HG03064 (cell line): ENCODE data around the gene AIF1.
A peak's percentile ranks its signal among the peaks of the same experiment; 100 is the strongest.

ENCODE experiments used
- ATAC-seq: cut with Tn5 transposase; IDR thresholded peaks from one replicate; pipeline ENCODE4 v1.9.1; 2021; ENCODE audit warnings: low read depth; ENCODE audit not compliant: unreplicated experiment

AIF1 gene

GRCh38 chr6:31614684-31615578 is at the start of gene AIF1:
AIF1 (plus strand) TSS chr6:31615234; CDS start chr6:31615330, 96 bp downstream.
- no peak for ATAC-seq

- ATAC-seq, result no peak
These were observed 47.3 kb upstream of the AIF1 start for GRCh38 chr6:31567531-31568370.

- ATAC-seq, result peak; percentile 49
These were observed 46.5 kb upstream of the AIF1 start for GRCh38 chr6:31568537-31568961.

GRCh38 chr6:31569861-31570536 is 45.0 kb upstream of the AIF1 start:
- ATAC-seq, result no peak

GRCh38 chr6:31572041-31572911 is 42.8 kb upstream of the AIF1 start, which contains the start of gene LTA:
LTA (plus strand) TSS chr6:31572289; CDS start chr6:31572743, 454 bp downstream.
- peak; percentile 37 for ATAC-seq

GRCh38 chr6:31573239-31574105 is 41.6 kb upstream of the AIF1 start:
- no peak for ATAC-seq

- ATAC-seq, result no peak
These were observed 40.6 kb upstream of the AIF1 start for GRCh38 chr6:31574106-31575061.

GRCh38 chr6:31575335-31575901 is 39.6 kb upstream of the AIF1 start, which contains the start of gene TNF:
TNF (plus strand) TSS chr6:31575565; CDS start chr6:31575742, 177 bp downstream.
- no peak for ATAC-seq

- no peak for ATAC-seq
These were observed 38.9 kb upstream of the AIF1 start for GRCh38 chr6:31575952-31576685.

GRCh38 chr6:31576897-31577578 is 38.0 kb upstream of the AIF1 start:
- no peak for ATAC-seq

GRCh38 chr6:31577579-31577966 is 37.5 kb upstream of the AIF1 start:
- ATAC-seq, result no peak

GRCh38 chr6:31578184-31579118 is 36.6 kb upstream of the AIF1 start:
- ATAC-seq, result no peak

GRCh38 chr6:31579119-31579505 is 35.9 kb upstream of the AIF1 start:
- ATAC-seq, result no peak

- no peak for ATAC-seq
These were observed 35.2 kb upstream of the AIF1 start for GRCh38 chr6:31579546-31580437.
